WERI-Rb-1 (cell line): ENCODE measurements around the gene TOMM40L.

Experiments
- DNase-seq: peaks from one replicate; pipeline ENCODE4 v3.0.0-alpha.2; 2020
- H3K27ac ChIP-seq: fragments of 250-450 bp; sonication (Bioruptor Pico); 2 replicates; pipeline ENCODE4 v1.5.1; 2020; ENCODE audit warnings: mild to moderate bottlenecking, moderate library complexity
- H3K27me3 ChIP-seq: fragments of 250-450 bp; sonication (Bioruptor Pico); 2 replicates; pipeline ENCODE4 v1.5.1; 2021; ENCODE audit warnings: mild to moderate bottlenecking, low read depth, moderate library complexity; ENCODE audit not compliant: insufficient read depth, severe bottlenecking
- H3K36me3 ChIP-seq: fragments of 250-450 bp; sonication (Bioruptor Pico); 2 replicates; pipeline ENCODE4 v1.5.1; 2020; ENCODE audit warnings: mild to moderate bottlenecking, moderate library complexity
- H3K4me3 ChIP-seq: 2 replicates; pipeline ENCODE4 v1.5.1; 2011; ENCODE audit warnings: low read depth, mild to moderate bottlenecking, control low read depth, low read length
- H3K9me3 ChIP-seq: fragments of 250-450 bp; sonication (Bioruptor Pico); 2 replicates; pipeline ENCODE4 v1.5.1; 2021; ENCODE audit warnings: mild to moderate bottlenecking, moderate library complexity; ENCODE audit not compliant: severe bottlenecking
- CTCF ChIP-seq: IDR thresholded peaks from 2 replicates; pipeline ENCODE4 v1.5.1; 2011; ENCODE audit warnings: low read depth, mild to moderate bottlenecking, control low read depth, inconsistent platforms, low read length

TOMM40L gene

GRCh38 chr1:161189036-161189435, 36.8 kb upstream of the TOMM40L start:
- no peak for TF ChIP-seq CTCF
- Histone ChIP-seq H3K27ac (no peak overlapping the region), H3K27me3 (no peaks in the 10 kb centered on the region), H3K36me3 (peaks cover 26% of the 10 kb centered on the region), H3K4me3 (no peak overlapping the region), H3K9me3 (no peaks in the 10 kb centered on the region)
- no peak for DNase-seq

- no peak overlapping the region for H3K27ac ChIP-seq
- H3K36me3 ChIP-seq = peaks cover 32% of the 10 kb centered on the region
- no peak for DNase-seq
- no peak for TF ChIP-seq CTCF
- H3K9me3 ChIP-seq = no peaks in the 10 kb centered on the region
- H3K4me3 ChIP-seq = no peak overlapping the region
- no peaks in the 10 kb centered on the region for H3K27me3 ChIP-seq
Observed at GRCh38 chr1:161190962-161191521, 34.8 kb upstream of the TOMM40L start.

- no peak for DNase-seq
- Histone ChIP-seq H3K9me3 (no peaks in the 10 kb centered on the region), H3K27ac (no peak overlapping the region), H3K27me3 (no peaks in the 10 kb centered on the region), H3K36me3 (peaks cover 34% of the 10 kb centered on the region), H3K4me3 (no peak overlapping the region)
- no peak for TF ChIP-seq CTCF
Observed at GRCh38 chr1:161191971-161192370, 33.9 kb upstream of the TOMM40L start.

- peak; percentile 85 for DNase-seq
- peaks cover 34% of the 10 kb centered on the region for H3K36me3 ChIP-seq
- peak overlapping the region; percentile 48 for H3K27ac ChIP-seq
- H3K4me3 ChIP-seq = no peak overlapping the region
- no peaks in the 10 kb centered on the region for H3K9me3 ChIP-seq
- TF ChIP-seq CTCF = peak; percentile 99
- H3K27me3 ChIP-seq = no peaks in the 10 kb centered on the region
Observed at GRCh38 chr1:161192476-161193465, 33.1 kb upstream of the TOMM40L start.

GRCh38 chr1:161193561-161194235, 32.2 kb upstream of the TOMM40L start:
- DNase-seq = no peak
- Histone ChIP-seq H3K27me3 (no peaks in the 10 kb centered on the region), H3K9me3 (no peaks in the 10 kb centered on the region), H3K36me3 (peaks cover 34% of the 10 kb centered on the region), H3K27ac (no peak overlapping the region), H3K4me3 (no peak overlapping the region)
- TF ChIP-seq CTCF = peak; percentile 23; the same call in 1 of the 2 replicates
